GM12878 (cell line): ENCODE measurements around the gene RAC2. TPM values are rescaled to one million over a fixed set of nuclear protein-coding genes. Genes with fewer than 3 reads are reported as not detected.

Experiments
- ATAC-seq: fragments of 200-7000 bp; cut with Tn5 transposase; 3 replicates; pipeline ENCODE4 v1.9.1; 2020; ENCODE audit warnings: mild to moderate bottlenecking, moderate library complexity
- BruUV-seq: library from RNA; stranded (reverse); fragments of 400-500 nt; replicated peaks from 2 replicates; lab custom pipeline; 2021; lab: Mats Ljungman, UMichigan
- CTCF ChIA-PET: fragments of 300-600 bp; sonication (Branson Sonifier 250); formaldehyde crosslinking; extraction: SDS; loops from one replicate; lab custom pipeline; 2021; ENCODE audit warnings: inconsistent platforms; lab: Yijun Ruan, JAX
- POLR2A ChIA-PET: fragments of 350-600 bp; formaldehyde crosslinking; extraction: SDS; loops from one replicate; lab custom pipeline; 2021; ENCODE audit warnings: inconsistent platforms; lab: Charles Lee
- RAD21 ChIA-PET: fragments of 300-600 bp; sonication (Branson Sonifier 250); formaldehyde crosslinking; loops from one replicate; lab custom pipeline; 2023; ENCODE audit warnings: antibody characterized with exemption; ENCODE audit not compliant: unreplicated experiment; lab: Charles Lee
- SMC1A ChIA-PET: fragments of 300-600 bp; sonication (Branson Sonifier 250); formaldehyde crosslinking; loops from one replicate; lab custom pipeline; 2023; ENCODE audit not compliant: unreplicated experiment, uncharacterized antibody; lab: Charles Lee
- DNase-seq: peaks from one replicate; pipeline ENCODE4 v3.0.0-alpha.2; 2011; ENCODE audit warnings: low read depth, low spot score
- FAIRE-seq: peaks from 3 replicates; lab custom pipeline; 2011; peaks lifted over from hg19 to GRCh38; lab: Jason Lieb, UNC
- H2AFZ ChIP-seq: 2 replicates; pipeline ENCODE4 v1.6.0; 2011; ENCODE audit warnings: low read depth, low read length, control low read depth; ENCODE audit not compliant: control insufficient read depth
- H3K27ac ChIP-seq: 2 replicates; pipeline ENCODE4 v1.5.1; 2011; ENCODE audit warnings: control low read depth; ENCODE audit not compliant: control insufficient read depth, insufficient read depth
- H3K27me3 ChIP-seq, 2 experiments: replicated peaks in 1 of 2; 2 replicates each; pipeline versions ENCODE4 v1.6.0 to v1.6.1; 2011; ENCODE audit warnings: low read length in 1 of 2; ENCODE audit not compliant: control insufficient read depth in 2 of 2, insufficient read depth in 2 of 2
- H3K36me3 ChIP-seq, 2 experiments: 2 replicates each; pipeline ENCODE4 v1.5.1; 2011; ENCODE audit warnings: low read length in 1 of 2; ENCODE audit not compliant: control insufficient read depth in 2 of 2, insufficient read depth in 2 of 2
- H3K4me1 ChIP-seq: 2 replicates; pipeline ENCODE4 v1.6.1; 2011; ENCODE audit warnings: mild to moderate bottlenecking, low read length, moderate library complexity, mixed read lengths; ENCODE audit not compliant: control insufficient read depth, insufficient read depth
- H3K4me2 ChIP-seq: 2 replicates; pipeline ENCODE4 v1.6.0; 2011; ENCODE audit warnings: control low read depth; ENCODE audit not compliant: control insufficient read depth, insufficient read depth
- H3K4me3 ChIP-seq: fragments of 200-600 bp; sonication (generic); 2 replicates; pipeline ENCODE4 v1.5.1; 2016
- H3K79me2 ChIP-seq: 2 replicates; pipeline ENCODE4 v1.6.0; 2011; ENCODE audit warnings: low read length; ENCODE audit not compliant: control insufficient read depth, insufficient read depth
- H3K9ac ChIP-seq: 2 replicates; pipeline ENCODE4 v1.8.0; 2011; ENCODE audit warnings: low read length, control low read depth, mixed read lengths; ENCODE audit not compliant: control insufficient read depth, insufficient read depth
- H3K9me3 ChIP-seq: replicated peaks from 3 replicates; pipeline ENCODE4 v1.5.1; 2011; ENCODE audit warnings: mild to moderate bottlenecking, low read length; ENCODE audit not compliant: control insufficient read depth, insufficient read depth
- H4K20me1 ChIP-seq: 2 replicates; pipeline ENCODE4 v1.6.0; 2011; ENCODE audit not compliant: control insufficient read depth, insufficient read depth
- DPF2 ChIP-seq: fragments of 450-650 bp; IDR thresholded peaks from 2 replicates; pipeline ENCODE4 v1.6.1; 2017; ENCODE audit warnings: mild to moderate bottlenecking
- HDGF ChIP-seq: fragments of 450-650 bp; IDR thresholded peaks from 2 replicates; pipeline ENCODE4 v1.6.1; 2016; ENCODE audit warnings: antibody characterized with exemption
- IKZF2 ChIP-seq, 2 experiments: fragments of 450-650 bp; IDR thresholded peaks; 2 replicates each; pipeline ENCODE4 v1.6.1; 2017; ENCODE audit warnings: mild to moderate bottlenecking in 2 of 2, moderate library complexity in 2 of 2
- RAD21 ChIP-seq: IDR thresholded peaks from 2 replicates; pipeline ENCODE4 v1.6.1; 2011; ENCODE audit warnings: mild to moderate bottlenecking, low read depth, low read length, moderate library complexity; ENCODE audit not compliant: insufficient read depth
- SMC3 ChIP-seq: IDR thresholded peaks from 2 replicates; pipeline ENCODE4 v1.6.1; 2011; ENCODE audit warnings: low read length, improper control_type of control experiment, borderline replicate concordance
- SUPT20H ChIP-seq: IDR thresholded peaks from 2 replicates; pipeline ENCODE4 v1.6.1; 2011; ENCODE audit warnings: low read depth, mild to moderate bottlenecking, low read length, moderate library complexity, borderline replicate concordance; ENCODE audit not compliant: control insufficient read depth
- ZNF274 ChIP-seq: IDR thresholded peaks from one replicate; pipeline ENCODE4 v1.8.0; 2011; ENCODE audit not compliant: insufficient read length, insufficient read depth
- ZZZ3 ChIP-seq: IDR thresholded peaks from 2 replicates; pipeline ENCODE4 v1.6.1; 2011; ENCODE audit warnings: low read depth; ENCODE audit not compliant: control insufficient read depth, insufficient read length
- WGBS: methylation state at CpG from one replicate; pipeline ENCODE4 v1.1.6; 2016; ENCODE audit warnings: low lambda C conversion rate; ENCODE audit not compliant: insufficient replicate concordance, insufficient coverage; ENCODE audit errors: missing lambda C conversion rate; 5-methylcytosine and 5-hydroxymethylcytosine counted together
- in situ Hi-C: fragments of 300-500 bp; cut with MboI; formaldehyde crosslinking; loops from 9 replicates; pipeline ENCODE4 v1.14.3; 2018; ENCODE audit warnings: mixed read lengths
- intact Hi-C: fragments of 100-400 bp; cut with micrococcal nuclease; formaldehyde crosslinking; loops from one replicate; pipeline ENCODE4 v1.14.2; 2022; ENCODE audit not compliant: unreplicated experiment
- polyA plus RNA-seq, 11 experiments: library from polyadenylated mRNA; depleted of rRNA in 4 of 11; unstranded in 6 of 11; stranded (reverse) in 5 of 11; fragments of >200 nt; fragmentation: Nextera tagmentation in 4 of 11; fragmentation: Illumina TruSeq in 1 of 11; extraction: Ambion mirVana in 4 of 11; extraction: Trizol in 1 of 11; gene quantifications; 1 replicate in 1 of 11; 2 replicates in 10 of 11; pipeline versions ENCODE4 v1.2.1 to v1.2.3, GENCODE V29; 2011 to 2016; ENCODE audit warnings: inconsistent platforms in 2 of 11, missing spikeins in 2 of 11, low read depth in 1 of 11
- total RNA-seq, 4 experiments: library from RNA; depleted of rRNA in 3 of 4; stranded (reverse); fragments of >200 nt in 3 of 4; fragmentation: Illumina TruSeq in 1 of 4; extraction: Trizol in 1 of 4; gene quantifications; 2 replicates each; pipeline versions ENCODE4 v1.2.1 to v1.2.3, GENCODE V29; 2013 to 2021
- TF ChIP-seq, protein P1 (sequence below): fragments of 450-650 bp; IDR thresholded peaks from 2 replicates; pipeline ENCODE4 v1.6.1; 2017; ENCODE audit warnings: mild to moderate bottlenecking, low read depth, inconsistent platforms; ENCODE audit not compliant: poor library complexity, severe bottlenecking
- TF ChIP-seq, protein P2 (sequence below): IDR thresholded peaks from 2 replicates; pipeline ENCODE4 v1.6.1; 2012; ENCODE audit warnings: low read depth, low read length, improper control_type of control experiment
- TF ChIP-seq, protein P3 (sequence below): IDR thresholded peaks from 2 replicates; pipeline ENCODE4 v1.6.1; 2011; ENCODE audit warnings: low read depth, low read length, improper control_type of control experiment, borderline replicate concordance
- TF ChIP-seq, protein P4 (sequence below): fragments of 450-650 bp; formaldehyde crosslinking; IDR thresholded peaks from 2 replicates; pipeline ENCODE4 v1.4.0; 2022; ENCODE audit warnings: mild to moderate bottlenecking, moderate library complexity

The RAC2 gene
- total and polyA plus RNA-seq, 10 of the 15 experiments (the other 5 are each of a cell fraction or from before 2014, with no cell fraction given), result 102 to 386 (median 304) TPM

GRCh38 chr22:37260901-37261336 lies 16.9 kb upstream of the RAC2 start:
- ChIA-PET SMC1A (interaction anchor here (0.6 to 5.9 kb wide), 32 partner anchors 9 to 401 kb away, joined by 3 to 165 read pairs (median 8); partner anchors contain the start of genes CYTH4, IL2RB and RAC2), CTCF (interaction anchor here (0.7 to 5.9 kb wide), 45 partner anchors 10 to 405 kb away, joined by 3 to 265 read pairs (median 8); partner anchors contain the start of genes CYTH4, IL2RB, RAC2 and SSTR3), POLR2A (interaction anchor here (1.0 to 2.9 kb wide), 7 partner anchors 13 to 99 kb away, joined by 3 to 51 read pairs (median 7); partner anchors contain the start of gene RAC2), RAD21 (interaction anchor here (0.6 to 4.9 kb wide), 18 partner anchors 10 to 112 kb away, joined by 3 to 132 read pairs (median 14); partner anchors contain the start of genes IL2RB and RAC2)
- 14% methylated on average over 14 of the region's 14 CpGs for WGBS
- no peak overlapping the region for H3K9ac ChIP-seq
- no peaks in the 10 kb centered on the region for H4K20me1 ChIP-seq
- H3K27me3 ChIP-seq, result no peaks in the 10 kb centered on the region
- peak; percentile 74 for ATAC-seq
- H2AFZ ChIP-seq, result 0 out of 2 replicates have a peak overlapping the region, but pooled peaks have one; percentile 1
- H3K9me3 ChIP-seq, result peaks cover 8% of the 10 kb centered on the region; the same call in 2 of the 3 replicates
- H3K4me2 ChIP-seq, result peak overlapping the region; percentile 17; the same call in 1 of the 2 replicates
- H3K27ac ChIP-seq, result no peak overlapping the region
- no peak overlapping the region for H3K4me3 ChIP-seq
- intact Hi-C loops (loop anchor here (2.0 kb wide), 2 partner anchors 36 to 182 kb away; no protein-coding TSS in a partner anchor), in situ Hi-C loops (loop anchor here (5.0 kb wide), 1 partner anchor 196 kb away; no protein-coding TSS in a partner anchor)
- no peak for DNase-seq
- no peaks in the 10 kb centered on the region for H3K36me3 ChIP-seq
- peak; percentile 71 for FAIRE-seq
- no peaks in the 10 kb centered on the region for H3K79me2 ChIP-seq
- no TSS peak for BruUV-seq
- H3K4me1 ChIP-seq, result peaks cover 2% of the 10 kb centered on the region; the same call in 1 of the 2 replicates
- TF ChIP-seq DPF2 (no peak), SMC3 (peak; percentile 85; the same call in 1 of the 2 replicates), ZNF274 (no peak), ZZZ3 (no peak), HDGF (peak; percentile 31; the same call in 1 of the 2 replicates), RAD21 (peak; percentile 84), IKZF2 (IDR thresholded peaks at IDR 0.05) (peak in 1 of 2 experiments; percentile 28; a peak in 1 of 4 replicates), SUPT20H (no peak)
- TF ChIP-seq, protein P1, sequence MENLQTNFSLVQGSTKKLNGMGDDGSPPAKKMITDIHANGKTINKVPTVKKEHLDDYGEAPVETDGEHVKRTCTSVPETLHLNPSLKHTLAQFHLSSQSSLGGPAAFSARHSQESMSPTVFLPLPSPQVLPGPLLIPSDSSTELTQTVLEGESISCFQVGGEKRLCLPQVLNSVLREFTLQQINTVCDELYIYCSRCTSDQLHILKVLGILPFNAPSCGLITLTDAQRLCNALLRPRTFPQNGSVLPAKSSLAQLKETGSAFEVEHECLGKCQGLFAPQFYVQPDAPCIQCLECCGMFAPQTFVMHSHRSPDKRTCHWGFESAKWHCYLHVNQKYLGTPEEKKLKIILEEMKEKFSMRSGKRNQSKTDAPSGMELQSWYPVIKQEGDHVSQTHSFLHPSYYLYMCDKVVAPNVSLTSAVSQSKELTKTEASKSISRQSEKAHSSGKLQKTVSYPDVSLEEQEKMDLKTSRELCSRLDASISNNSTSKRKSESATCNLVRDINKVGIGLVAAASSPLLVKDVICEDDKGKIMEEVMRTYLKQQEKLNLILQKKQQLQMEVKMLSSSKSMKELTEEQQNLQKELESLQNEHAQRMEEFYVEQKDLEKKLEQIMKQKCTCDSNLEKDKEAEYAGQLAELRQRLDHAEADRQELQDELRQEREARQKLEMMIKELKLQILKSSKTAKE, result peak; percentile 21
- TF ChIP-seq, protein P2, sequence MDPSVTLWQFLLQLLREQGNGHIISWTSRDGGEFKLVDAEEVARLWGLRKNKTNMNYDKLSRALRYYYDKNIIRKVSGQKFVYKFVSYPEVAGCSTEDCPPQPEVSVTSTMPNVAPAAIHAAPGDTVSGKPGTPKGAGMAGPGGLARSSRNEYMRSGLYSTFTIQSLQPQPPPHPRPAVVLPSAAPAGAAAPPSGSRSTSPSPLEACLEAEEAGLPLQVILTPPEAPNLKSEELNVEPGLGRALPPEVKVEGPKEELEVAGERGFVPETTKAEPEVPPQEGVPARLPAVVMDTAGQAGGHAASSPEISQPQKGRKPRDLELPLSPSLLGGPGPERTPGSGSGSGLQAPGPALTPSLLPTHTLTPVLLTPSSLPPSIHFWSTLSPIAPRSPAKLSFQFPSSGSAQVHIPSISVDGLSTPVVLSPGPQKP, result no peak
- TF ChIP-seq, protein P3, sequence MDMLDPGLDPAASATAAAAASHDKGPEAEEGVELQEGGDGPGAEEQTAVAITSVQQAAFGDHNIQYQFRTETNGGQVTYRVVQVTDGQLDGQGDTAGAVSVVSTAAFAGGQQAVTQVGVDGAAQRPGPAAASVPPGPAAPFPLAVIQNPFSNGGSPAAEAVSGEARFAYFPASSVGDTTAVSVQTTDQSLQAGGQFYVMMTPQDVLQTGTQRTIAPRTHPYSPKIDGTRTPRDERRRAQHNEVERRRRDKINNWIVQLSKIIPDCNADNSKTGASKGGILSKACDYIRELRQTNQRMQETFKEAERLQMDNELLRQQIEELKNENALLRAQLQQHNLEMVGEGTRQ, result no peak
- TF ChIP-seq, protein P4, sequence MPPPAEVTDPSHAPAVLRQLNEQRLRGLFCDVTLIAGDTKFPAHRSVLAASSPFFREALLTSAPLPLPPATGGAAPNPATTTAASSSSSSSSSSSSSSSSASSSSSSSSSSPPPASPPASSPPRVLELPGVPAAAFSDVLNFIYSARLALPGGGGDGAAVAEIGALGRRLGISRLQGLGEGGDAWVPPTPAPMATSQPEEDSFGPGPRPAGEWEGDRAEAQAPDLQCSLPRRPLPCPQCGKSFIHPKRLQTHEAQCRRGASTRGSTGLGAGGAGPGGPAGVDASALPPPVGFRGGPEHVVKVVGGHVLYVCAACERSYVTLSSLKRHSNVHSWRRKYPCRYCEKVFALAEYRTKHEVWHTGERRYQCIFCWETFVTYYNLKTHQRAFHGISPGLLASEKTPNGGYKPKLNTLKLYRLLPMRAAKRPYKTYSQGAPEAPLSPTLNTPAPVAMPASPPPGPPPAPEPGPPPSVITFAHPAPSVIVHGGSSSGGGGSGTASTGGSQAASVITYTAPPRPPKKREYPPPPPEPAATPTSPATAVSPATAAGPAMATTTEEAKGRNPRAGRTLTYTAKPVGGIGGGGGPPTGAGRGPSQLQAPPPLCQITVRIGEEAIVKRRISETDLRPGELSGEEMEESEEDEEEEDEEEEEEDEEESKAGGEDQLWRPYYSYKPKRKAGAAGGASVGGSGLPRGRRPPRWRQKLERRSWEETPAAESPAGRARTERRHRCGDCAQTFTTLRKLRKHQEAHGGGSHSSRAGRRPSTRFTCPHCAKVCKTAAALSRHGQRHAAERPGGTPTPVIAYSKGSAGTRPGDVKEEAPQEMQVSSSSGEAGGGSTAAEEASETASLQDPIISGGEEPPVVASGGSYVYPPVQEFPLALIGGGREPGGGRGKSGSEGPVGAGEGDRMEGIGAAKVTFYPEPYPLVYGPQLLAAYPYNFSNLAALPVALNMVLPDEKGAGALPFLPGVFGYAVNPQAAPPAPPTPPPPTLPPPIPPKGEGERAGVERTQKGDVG (CRISPR knock-in tag), result no peak
